Right lobe of liver (tissue), 4 donors: Measurements from ENCODE around the gene NUBP2.

Experiments used
- POLR2A ChIP-seq: fragments of 450-650 bp; IDR thresholded peaks from one replicate; pipeline ENCODE4 v1.6.1; 2017; ENCODE audit warnings: antibody characterized with exemption, mild to moderate bottlenecking
- TF ChIP-seq, protein P1 (sequence below), 4 donors: fragments of 200-600 bp in 3 of 4; fragments of 450-650 bp in 1 of 4; IDR thresholded peaks; one replicate each; pipeline versions ENCODE4 v1.5.1 to v1.8.0; 2016 to 2022; ENCODE audit warnings: antibody characterized with exemption in 4 of 4, mild to moderate bottlenecking in 2 of 4
- donor health status: DM: no; HTN: no; CAD: no.
- donor health status: DM: no; HTN: no; CAD: no.
- donor health status: DM: no; HTN: yes; CAD: no.

DNA sequence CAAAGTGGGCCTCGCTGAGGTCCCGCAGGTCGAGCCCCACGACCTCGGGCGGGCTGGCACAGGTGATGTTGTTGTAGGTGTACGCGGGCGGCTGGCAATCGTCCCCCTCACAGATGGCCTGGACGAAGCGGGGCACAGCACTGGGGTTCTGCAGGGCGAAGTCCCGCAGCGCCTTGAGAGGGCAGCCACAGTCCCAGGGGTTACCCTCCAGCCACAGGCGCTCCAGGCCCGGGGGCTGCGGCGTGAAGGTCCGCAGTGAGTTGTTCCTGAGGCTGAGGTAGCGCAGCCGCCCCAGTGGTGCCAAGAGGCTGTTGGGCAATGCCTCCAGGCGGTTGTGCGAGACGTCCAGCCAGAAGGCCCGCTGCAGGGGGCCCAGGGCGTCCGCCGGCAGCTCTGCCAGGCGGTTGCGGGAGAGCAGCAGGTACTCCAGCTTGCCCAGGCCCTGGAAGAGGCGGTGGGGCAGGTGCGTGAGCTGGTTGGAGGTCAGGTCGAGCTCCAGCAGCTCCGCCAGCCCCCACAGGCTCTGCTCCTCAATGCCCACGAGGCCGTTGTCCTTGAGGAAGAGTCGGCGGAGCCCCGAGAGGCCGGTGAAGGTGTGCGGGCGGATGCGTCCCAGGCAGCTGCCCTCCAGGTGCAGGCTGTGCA is 8.0 kb downstream of the NUBP2 start:
- TF ChIP-seq, protein P1, sequence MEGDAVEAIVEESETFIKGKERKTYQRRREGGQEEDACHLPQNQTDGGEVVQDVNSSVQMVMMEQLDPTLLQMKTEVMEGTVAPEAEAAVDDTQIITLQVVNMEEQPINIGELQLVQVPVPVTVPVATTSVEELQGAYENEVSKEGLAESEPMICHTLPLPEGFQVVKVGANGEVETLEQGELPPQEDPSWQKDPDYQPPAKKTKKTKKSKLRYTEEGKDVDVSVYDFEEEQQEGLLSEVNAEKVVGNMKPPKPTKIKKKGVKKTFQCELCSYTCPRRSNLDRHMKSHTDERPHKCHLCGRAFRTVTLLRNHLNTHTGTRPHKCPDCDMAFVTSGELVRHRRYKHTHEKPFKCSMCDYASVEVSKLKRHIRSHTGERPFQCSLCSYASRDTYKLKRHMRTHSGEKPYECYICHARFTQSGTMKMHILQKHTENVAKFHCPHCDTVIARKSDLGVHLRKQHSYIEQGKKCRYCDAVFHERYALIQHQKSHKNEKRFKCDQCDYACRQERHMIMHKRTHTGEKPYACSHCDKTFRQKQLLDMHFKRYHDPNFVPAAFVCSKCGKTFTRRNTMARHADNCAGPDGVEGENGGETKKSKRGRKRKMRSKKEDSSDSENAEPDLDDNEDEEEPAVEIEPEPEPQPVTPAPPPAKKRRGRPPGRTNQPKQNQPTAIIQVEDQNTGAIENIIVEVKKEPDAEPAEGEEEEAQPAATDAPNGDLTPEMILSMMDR (IDR thresholded peaks at IDR 0.05) = no peak
- no peak for TF ChIP-seq POLR2A
